ENCODE results near the gene KRT37.

KRT37 gene

DNA sequence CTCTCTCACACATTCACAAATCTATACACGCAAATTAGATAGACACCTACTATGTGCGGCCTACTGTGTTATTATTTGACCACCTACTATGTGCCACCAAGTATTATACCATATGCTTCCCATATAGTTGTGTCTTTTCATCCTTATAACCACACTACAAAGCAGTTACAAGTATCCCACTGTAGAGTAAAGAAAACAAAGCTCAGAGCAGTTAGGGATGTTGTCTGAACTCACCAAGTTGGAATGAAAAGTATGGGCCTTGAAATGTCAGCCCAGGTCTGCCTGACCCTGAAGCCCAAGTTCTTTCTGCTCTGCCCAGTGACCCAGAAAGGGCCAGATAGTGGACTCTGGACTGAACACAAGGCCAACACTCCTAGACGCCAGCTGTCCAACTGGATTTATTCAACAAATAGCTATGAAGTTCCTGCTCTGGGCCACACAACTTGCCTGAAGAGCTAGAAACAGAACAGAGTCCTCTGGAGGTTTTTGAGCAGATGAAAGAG, 8.5 kb downstream of the KRT37 start:
- no peak for TF ChIP-seq PPARA (CRISPR knock-in tag; IDR thresholded peaks at IDR 0.05; ENCODE audit: borderline replicate concordance)
- TF ChIP-seq BACH2 (CRISPR knock-in tag; IDR thresholded peaks at IDR 0.05; ENCODE audit: borderline replicate concordance), result no peak
- no peak for TF ChIP-seq GLIS3 (CRISPR knock-in tag; IDR thresholded peaks at IDR 0.05)
- TF ChIP-seq, protein P1, sequence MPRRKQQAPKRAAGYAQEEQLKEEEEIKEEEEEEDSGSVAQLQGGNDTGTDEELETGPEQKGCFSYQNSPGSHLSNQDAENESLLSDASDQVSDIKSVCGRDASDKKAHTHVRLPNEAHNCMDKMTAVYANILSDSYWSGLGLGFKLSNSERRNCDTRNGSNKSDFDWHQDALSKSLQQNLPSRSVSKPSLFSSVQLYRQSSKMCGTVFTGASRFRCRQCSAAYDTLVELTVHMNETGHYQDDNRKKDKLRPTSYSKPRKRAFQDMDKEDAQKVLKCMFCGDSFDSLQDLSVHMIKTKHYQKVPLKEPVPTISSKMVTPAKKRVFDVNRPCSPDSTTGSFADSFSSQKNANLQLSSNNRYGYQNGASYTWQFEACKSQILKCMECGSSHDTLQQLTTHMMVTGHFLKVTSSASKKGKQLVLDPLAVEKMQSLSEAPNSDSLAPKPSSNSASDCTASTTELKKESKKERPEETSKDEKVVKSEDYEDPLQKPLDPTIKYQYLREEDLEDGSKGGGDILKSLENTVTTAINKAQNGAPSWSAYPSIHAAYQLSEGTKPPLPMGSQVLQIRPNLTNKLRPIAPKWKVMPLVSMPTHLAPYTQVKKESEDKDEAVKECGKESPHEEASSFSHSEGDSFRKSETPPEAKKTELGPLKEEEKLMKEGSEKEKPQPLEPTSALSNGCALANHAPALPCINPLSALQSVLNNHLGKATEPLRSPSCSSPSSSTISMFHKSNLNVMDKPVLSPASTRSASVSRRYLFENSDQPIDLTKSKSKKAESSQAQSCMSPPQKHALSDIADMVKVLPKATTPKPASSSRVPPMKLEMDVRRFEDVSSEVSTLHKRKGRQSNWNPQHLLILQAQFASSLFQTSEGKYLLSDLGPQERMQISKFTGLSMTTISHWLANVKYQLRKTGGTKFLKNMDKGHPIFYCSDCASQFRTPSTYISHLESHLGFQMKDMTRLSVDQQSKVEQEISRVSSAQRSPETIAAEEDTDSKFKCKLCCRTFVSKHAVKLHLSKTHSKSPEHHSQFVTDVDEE (CRISPR knock-in tag; IDR thresholded peaks at IDR 0.05), result no peak
- ATAC-seq, result no peak

DNA sequence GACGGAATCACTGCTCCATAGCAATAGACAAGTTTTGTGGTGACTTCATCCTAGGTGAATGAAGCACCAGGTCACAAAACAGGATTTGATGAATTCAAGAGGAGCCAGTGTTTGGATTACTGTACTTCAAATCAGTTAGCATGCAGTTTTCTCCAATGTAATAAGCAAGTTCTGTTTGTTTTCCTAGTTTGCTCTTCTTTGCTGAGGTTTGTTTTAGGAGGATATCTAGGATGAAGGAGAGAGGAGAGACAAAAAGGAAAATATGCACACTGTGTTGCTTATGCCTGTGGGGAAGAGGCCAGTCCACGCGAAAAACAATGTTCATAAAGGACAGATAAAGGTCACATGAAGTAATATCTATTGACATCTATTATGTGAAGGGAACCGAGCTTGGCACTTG, 9.0 kb downstream of the KRT37 start:
- TF ChIP-seq ZFP30 (CRISPR knock-in tag; IDR thresholded peaks at IDR 0.05) (no peak), ZFP3 (CRISPR knock-in tag; IDR thresholded peaks at IDR 0.05) (no peak), GLIS3 (CRISPR knock-in tag; IDR thresholded peaks at IDR 0.05) (no peak), ZNF565 (CRISPR knock-in tag; conservative IDR thresholded peaks at IDR 0.05; ENCODE audit: low read depth) (no peak), SNAI2 (CRISPR knock-in tag; IDR thresholded peaks at IDR 0.05) (no peak), OSR1 (CRISPR knock-in tag; IDR thresholded peaks at IDR 0.05) (no peak), CSDC2 (CRISPR knock-in tag; IDR thresholded peaks at IDR 0.05) (no peak), PPARA (CRISPR knock-in tag; IDR thresholded peaks at IDR 0.05; ENCODE audit: borderline replicate concordance) (no peak)
- TF ChIP-seq, protein P1 (CRISPR knock-in tag; IDR thresholded peaks at IDR 0.05), result no peak
- TF ChIP-seq, protein P2, sequence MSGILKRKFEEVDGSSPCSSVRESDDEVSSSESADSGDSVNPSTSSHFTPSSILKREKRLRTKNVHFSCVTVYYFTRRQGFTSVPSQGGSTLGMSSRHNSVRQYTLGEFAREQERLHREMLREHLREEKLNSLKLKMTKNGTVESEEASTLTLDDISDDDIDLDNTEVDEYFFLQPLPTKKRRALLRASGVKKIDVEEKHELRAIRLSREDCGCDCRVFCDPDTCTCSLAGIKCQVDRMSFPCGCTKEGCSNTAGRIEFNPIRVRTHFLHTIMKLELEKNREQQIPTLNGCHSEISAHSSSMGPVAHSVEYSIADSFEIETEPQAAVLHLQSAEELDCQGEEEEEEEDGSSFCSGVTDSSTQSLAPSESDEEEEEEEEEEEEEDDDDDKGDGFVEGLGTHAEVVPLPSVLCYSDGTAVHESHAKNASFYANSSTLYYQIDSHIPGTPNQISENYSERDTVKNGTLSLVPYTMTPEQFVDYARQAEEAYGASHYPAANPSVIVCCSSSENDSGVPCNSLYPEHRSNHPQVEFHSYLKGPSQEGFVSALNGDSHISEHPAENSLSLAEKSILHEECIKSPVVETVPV (CRISPR knock-in tag; IDR thresholded peaks at IDR 0.05), result no peak
- no peak for ATAC-seq

DNA sequence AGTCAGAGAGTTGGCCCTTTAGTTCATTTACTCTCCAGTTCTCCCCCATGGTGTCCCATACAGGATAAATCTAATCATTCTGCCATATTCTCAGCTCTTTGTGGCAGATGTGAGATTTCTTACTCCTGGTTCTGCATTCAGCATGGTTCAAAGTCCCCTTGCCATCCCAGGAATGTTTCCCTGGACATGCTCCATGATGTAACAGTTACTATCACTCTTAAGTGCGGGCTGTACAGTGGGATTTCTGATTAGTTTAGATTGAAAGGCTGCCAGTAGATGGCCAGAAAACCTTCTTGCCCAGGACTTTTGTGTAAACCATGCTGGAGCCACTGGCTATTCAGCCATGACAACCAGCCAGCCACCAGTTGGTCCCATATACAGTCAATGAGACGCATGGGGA, 10.4 kb downstream of the KRT37 start:
- TF ChIP-seq, protein P1 (CRISPR knock-in tag; IDR thresholded peaks at IDR 0.05), result no peak
- no peak for TF ChIP-seq ZNF70 (CRISPR knock-in tag; IDR thresholded peaks at IDR 0.05)
- TF ChIP-seq, protein P2 (CRISPR knock-in tag; IDR thresholded peaks at IDR 0.05), result no peak
- TF ChIP-seq ZFP3 (CRISPR knock-in tag; IDR thresholded peaks at IDR 0.05), result no peak
- no peak for TF ChIP-seq OSR1 (CRISPR knock-in tag; IDR thresholded peaks at IDR 0.05)
- ATAC-seq, result no peak

DNA sequence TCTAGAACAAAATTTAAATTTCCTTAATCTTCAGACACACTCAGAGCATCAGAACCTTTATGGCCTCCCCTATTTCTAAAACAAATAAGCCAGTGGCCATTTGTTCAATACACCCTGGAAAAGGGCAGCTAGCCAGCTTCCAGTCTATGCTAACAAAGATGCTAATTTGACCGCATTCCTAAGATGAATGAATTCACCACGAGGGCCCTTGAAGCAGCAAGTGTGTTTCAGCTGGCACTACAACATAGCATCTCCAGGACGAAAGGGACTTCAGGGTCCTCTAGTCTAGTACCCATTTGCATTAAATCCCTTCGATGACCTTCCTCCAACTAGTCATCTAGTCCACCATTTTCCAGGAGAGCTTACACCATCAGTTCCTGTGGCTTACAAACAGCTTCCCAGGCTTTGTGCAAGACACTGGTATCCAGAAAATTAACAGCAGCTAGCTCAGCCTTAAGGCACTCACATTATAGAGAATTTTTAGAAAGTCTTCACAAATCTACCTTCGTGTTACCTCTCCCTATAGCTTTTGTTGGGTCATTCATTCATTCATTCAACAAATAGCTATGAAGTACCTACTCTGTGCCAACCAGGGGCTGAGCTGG, 10.9 kb downstream of the KRT37 start:
- no peak for ATAC-seq
- no peak for TF ChIP-seq SNAI2 (CRISPR knock-in tag; IDR thresholded peaks at IDR 0.05)
- TF ChIP-seq TOX (CRISPR knock-in tag; IDR thresholded peaks at IDR 0.05; ENCODE audit: borderline replicate concordance), result no peak
- no peak for TF ChIP-seq PPARA (CRISPR knock-in tag; IDR thresholded peaks at IDR 0.05; ENCODE audit: borderline replicate concordance)
- no peak for TF ChIP-seq RARB (CRISPR knock-in tag; IDR thresholded peaks at IDR 0.05)
- TF ChIP-seq BACH2 (CRISPR knock-in tag; IDR thresholded peaks at IDR 0.05; ENCODE audit: borderline replicate concordance), result no peak
- TF ChIP-seq ZFP3 (CRISPR knock-in tag; IDR thresholded peaks at IDR 0.05), result no peak
- TF ChIP-seq ZC3H10 (CRISPR knock-in tag; IDR thresholded peaks at IDR 0.05), result no peak
- no peak for TF ChIP-seq ESRRG (CRISPR knock-in tag; IDR thresholded peaks at IDR 0.05)
- no peak for TF ChIP-seq CSDC2 (CRISPR knock-in tag; IDR thresholded peaks at IDR 0.05)
- TF ChIP-seq, protein P1 (CRISPR knock-in tag; IDR thresholded peaks at IDR 0.05), result no peak
- no peak for TF ChIP-seq OSR1 (CRISPR knock-in tag; IDR thresholded peaks at IDR 0.05)
- TF ChIP-seq TCF4 (CRISPR knock-in tag; IDR thresholded peaks at IDR 0.05; ENCODE audit: borderline replicate concordance), result no peak
- TF ChIP-seq ZFP30 (CRISPR knock-in tag; IDR thresholded peaks at IDR 0.05), result no peak
- no peak for TF ChIP-seq ISL1 (CRISPR knock-in tag; IDR thresholded peaks at IDR 0.05)
- no peak for TF ChIP-seq GLIS3 (CRISPR knock-in tag; IDR thresholded peaks at IDR 0.05)
